Prostate gland (tissue), 2 donors: Measurements from ENCODE around the gene MAGI2. TPM values are rescaled to one million over a fixed set of nuclear protein-coding genes. Genes with fewer than 3 reads are reported as not detected.

Experiments
- DNase-seq: peaks from one replicate; pipeline ENCODE4 v3.0.0-alpha.2; 2019; ENCODE audit warnings: low spot score
- H3K27ac ChIP-seq, 2 donors: fragments of 200-600 bp; sonication (generic); 2 replicates each; pipeline ENCODE4 v1.5.1; 2017 to 2019
- H3K27me3 ChIP-seq: fragments of 200-600 bp; sonication (generic); replicated peaks from 2 replicates; pipeline ENCODE4 v1.5.1; 2019; ENCODE audit not compliant: insufficient read depth
- H3K36me3 ChIP-seq, 2 donors: fragments of 200-600 bp; sonication (generic); 1 replicate in 1 of 2; 2 replicates in 1 of 2; pipeline versions ENCODE4 v1.5.1 to v1.8.1; 2017 to 2019
- H3K4me1 ChIP-seq: fragments of 200-600 bp; sonication (generic); replicated peaks from 2 replicates; pipeline ENCODE4 v1.5.1; 2019
- H3K4me3 ChIP-seq, 2 donors: fragments of 200-600 bp; sonication (generic); 2 replicates each; pipeline ENCODE4 v1.5.1; 2017 to 2019
- H3K9me3 ChIP-seq: fragments of 200-600 bp; sonication (generic); 2 replicates; pipeline ENCODE4 v1.5.1; 2017
- POLR2A ChIP-seq: fragments of 450-650 bp; IDR thresholded peaks from one replicate; pipeline ENCODE4 v1.6.1; 2016; ENCODE audit warnings: antibody characterized with exemption, mild to moderate bottlenecking
- POLR2AphosphoS5 ChIP-seq: sonication (generic); formaldehyde crosslinking; IDR thresholded peaks from one replicate; pipeline ENCODE4 v1.6.1; 2017; ENCODE audit warnings: antibody characterized with exemption
- WGBS: methylation state at CpG from one replicate; pipeline ENCODE4 v1.1.5; 2018; 5-methylcytosine and 5-hydroxymethylcytosine counted together
- intact Hi-C: fragments of 100-400 bp; cut with DNase I; formaldehyde crosslinking; loops from one replicate; pipeline ENCODE4 v1.14.2; 2022
- total RNA-seq, 2 donors: library from RNA; depleted of rRNA; stranded (reverse); fragments of >200 nt; gene quantifications; one replicate each; pipeline ENCODE4 v1.1.0, GENCODE V29; 2016
- TF ChIP-seq, protein P1 (sequence below), 4 experiments: fragments of 200-600 bp in 2 of 4; fragments of 450-650 bp in 2 of 4; sonication (generic) in 2 of 4; IDR thresholded peaks; 1 replicate in 3 of 4; 2 replicates in 1 of 4; pipeline ENCODE4 v1.5.1; 2016 to 2019; ENCODE audit warnings: antibody characterized with exemption in 4 of 4, mild to moderate bottlenecking in 2 of 4, moderate library complexity in 2 of 4

MAGI2 gene
- total RNA-seq, 2 donors from 2014 or later, result 27.1 to 31.3 TPM

DNA sequence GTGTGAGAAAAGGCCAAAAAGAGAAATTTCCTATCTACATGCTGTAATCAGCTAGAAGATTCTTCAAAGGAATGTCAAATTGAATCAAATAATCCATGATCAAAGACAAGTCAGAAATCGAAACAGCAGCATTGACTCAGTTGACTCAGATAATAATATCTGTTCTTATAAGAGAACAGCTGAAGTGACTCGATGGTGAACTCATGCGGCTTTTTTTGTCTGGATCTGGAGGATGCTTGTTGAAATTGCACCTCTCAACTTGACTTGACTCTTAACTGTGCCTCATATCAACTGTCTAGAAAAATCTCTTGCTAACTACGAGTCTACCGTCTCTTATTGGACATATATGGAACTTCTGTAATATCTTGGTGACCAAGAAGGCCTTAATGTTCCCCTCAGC is 1055.4 kb downstream of the MAGI2 start:
- H3K4me1 ChIP-seq, result no peaks in the 10 kb centered on the region
- no peak for DNase-seq
- no peak overlapping the region for H3K27ac ChIP-seq
- intact Hi-C loops, result no loop called here
- H3K27me3 ChIP-seq, result no peaks in the 10 kb centered on the region
- no peak overlapping the region for H3K4me3 ChIP-seq
- 96% methylated on average over 5 of the region's 5 CpGs for WGBS
- H3K36me3 ChIP-seq, result no peaks in the 10 kb centered on the region
- TF ChIP-seq POLR2A, result no peak
- TF ChIP-seq, protein P1, sequence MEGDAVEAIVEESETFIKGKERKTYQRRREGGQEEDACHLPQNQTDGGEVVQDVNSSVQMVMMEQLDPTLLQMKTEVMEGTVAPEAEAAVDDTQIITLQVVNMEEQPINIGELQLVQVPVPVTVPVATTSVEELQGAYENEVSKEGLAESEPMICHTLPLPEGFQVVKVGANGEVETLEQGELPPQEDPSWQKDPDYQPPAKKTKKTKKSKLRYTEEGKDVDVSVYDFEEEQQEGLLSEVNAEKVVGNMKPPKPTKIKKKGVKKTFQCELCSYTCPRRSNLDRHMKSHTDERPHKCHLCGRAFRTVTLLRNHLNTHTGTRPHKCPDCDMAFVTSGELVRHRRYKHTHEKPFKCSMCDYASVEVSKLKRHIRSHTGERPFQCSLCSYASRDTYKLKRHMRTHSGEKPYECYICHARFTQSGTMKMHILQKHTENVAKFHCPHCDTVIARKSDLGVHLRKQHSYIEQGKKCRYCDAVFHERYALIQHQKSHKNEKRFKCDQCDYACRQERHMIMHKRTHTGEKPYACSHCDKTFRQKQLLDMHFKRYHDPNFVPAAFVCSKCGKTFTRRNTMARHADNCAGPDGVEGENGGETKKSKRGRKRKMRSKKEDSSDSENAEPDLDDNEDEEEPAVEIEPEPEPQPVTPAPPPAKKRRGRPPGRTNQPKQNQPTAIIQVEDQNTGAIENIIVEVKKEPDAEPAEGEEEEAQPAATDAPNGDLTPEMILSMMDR (IDR thresholded peaks at IDR 0.05), result no peak
- TF ChIP-seq POLR2AphosphoS5, result no peak
- no peaks in the 10 kb centered on the region for H3K9me3 ChIP-seq

DNA sequence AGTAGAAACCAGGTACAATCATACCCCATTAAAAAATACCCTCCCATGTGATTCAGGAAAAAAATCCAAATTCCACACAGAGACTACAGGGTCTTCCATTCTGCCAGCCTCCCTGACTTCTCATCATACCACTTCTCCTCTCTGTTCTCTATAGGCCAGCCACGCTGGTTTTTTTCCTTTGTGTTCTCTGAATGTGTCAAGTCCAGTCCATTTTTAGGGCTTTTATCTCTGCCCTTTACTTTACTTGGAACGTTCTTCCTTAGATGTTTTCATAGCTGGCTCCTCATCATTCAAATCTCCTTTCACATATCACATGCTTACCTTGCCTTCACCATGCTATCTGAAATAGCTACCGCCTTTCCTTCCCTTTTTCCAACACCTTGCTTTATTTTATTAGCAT is 1057.3 kb downstream of the MAGI2 start:
- H3K36me3 ChIP-seq, result no peaks in the 10 kb centered on the region
- intact Hi-C loops, result no loop called here
- H3K27ac ChIP-seq, result no peak overlapping the region
- H3K27me3 ChIP-seq, result no peaks in the 10 kb centered on the region
- DNase-seq, result no peak
- TF ChIP-seq POLR2A (no peak), POLR2AphosphoS5 (no peak)
- TF ChIP-seq, protein P1 (IDR thresholded peaks at IDR 0.05), result no peak
- H3K4me1 ChIP-seq, result no peaks in the 10 kb centered on the region
- 75% methylated on average over 3 of the region's 3 CpGs for WGBS
- H3K4me3 ChIP-seq, result no peak overlapping the region
- no peaks in the 10 kb centered on the region for H3K9me3 ChIP-seq

DNA sequence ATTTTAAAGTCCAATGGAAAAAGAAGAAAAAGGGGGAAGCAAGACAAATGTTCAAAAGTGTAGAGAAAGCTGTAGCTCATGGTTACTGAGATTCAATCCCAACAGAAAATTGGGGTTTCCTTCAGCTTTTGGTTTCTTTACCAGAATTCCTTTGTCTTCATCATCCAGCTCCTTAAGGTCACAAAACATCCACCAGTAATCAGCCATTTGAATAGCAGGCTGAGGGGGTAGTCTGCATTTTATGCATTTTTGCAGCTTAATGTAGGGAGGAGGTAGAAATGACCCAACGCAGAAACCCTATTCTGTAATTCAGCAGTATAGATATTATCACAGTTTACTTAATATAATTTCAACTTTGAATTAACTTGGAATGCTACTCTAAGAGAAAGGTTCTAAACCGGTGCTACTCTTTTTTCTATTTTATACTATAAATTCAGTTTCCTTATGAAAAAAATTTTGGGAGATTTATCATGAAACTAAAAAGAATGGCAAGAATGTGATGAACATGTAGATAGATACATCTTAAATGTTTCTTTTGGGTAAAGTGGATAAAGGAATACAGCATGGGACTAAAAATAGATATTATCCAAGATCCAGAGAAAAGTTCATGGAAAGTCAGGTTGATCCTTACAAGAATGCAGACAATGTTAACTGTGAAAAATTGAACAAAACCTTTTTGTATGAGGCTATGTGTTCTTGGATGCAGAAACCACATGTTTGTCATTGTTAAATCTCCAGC is 1058.0 kb downstream of the MAGI2 start:
- DNase-seq, result no peak
- no peaks in the 10 kb centered on the region for H3K9me3 ChIP-seq
- 47% methylated on average over 2 of the region's 2 CpGs for WGBS
- H3K27me3 ChIP-seq, result no peaks in the 10 kb centered on the region
- H3K4me3 ChIP-seq, result no peak overlapping the region
- no peaks in the 10 kb centered on the region for H3K4me1 ChIP-seq
- TF ChIP-seq, protein P1 (IDR thresholded peaks at IDR 0.05), result no peak
- TF ChIP-seq POLR2AphosphoS5 (no peak), POLR2A (no peak)
- no peaks in the 10 kb centered on the region for H3K36me3 ChIP-seq
- no peak overlapping the region for H3K27ac ChIP-seq
- intact Hi-C loops, result no loop called here

DNA sequence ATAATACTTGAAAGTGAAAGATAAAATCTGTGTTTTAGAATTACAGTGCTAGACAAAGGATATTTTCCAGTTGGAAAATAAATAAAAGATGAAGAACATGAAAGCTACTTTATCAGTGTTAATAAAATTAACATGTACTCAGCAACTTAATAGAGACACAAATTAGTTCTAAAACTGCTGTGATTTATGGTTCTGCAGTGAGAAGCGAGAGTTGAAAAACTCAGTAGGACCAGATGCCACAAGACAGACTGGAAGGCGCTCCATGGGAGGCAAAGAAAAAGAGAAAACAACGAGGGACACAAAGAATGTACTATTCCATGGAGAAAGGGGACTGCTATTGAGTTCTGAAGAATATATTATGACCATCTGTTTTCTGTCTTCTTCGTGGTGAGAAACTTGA is 1064.4 kb downstream of the MAGI2 start:
- H3K4me1 ChIP-seq, result no peaks in the 10 kb centered on the region
- intact Hi-C loops, result no loop called here
- H3K36me3 ChIP-seq, result no peaks in the 10 kb centered on the region
- no peaks in the 10 kb centered on the region for H3K9me3 ChIP-seq
- TF ChIP-seq POLR2A (no peak), POLR2AphosphoS5 (no peak)
- TF ChIP-seq, protein P1 (IDR thresholded peaks at IDR 0.05), result no peak
- H3K27me3 ChIP-seq, result no peaks in the 10 kb centered on the region
- no peak overlapping the region for H3K27ac ChIP-seq
- H3K4me3 ChIP-seq, result no peak overlapping the region
- no peak for DNase-seq
- WGBS, result 62% methylated on average over 4 of the region's 4 CpGs

DNA sequence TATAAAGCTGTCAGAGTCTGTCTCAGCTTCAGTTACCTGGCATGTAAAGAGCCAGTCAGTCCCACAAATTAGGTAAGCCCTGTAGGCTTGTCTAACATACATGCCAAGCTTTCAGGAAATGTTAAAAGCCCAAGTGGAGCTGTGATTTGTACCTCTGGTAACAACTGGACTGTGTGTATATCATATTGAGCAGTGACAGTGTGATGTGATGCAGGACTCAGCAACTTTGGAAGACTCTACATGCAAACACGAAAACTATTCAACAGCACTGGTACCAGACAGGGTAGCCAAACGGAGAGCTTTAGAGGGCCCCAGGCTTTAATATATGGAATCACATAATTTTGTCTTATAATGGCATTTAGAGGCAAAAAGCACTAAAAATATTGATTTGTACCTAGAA is 1066.9 kb downstream of the MAGI2 start:
- Histone ChIP-seq H3K27me3 (no peaks in the 10 kb centered on the region), H3K4me3 (no peak overlapping the region), H3K4me1 (no peaks in the 10 kb centered on the region), H3K9me3 (no peaks in the 10 kb centered on the region), H3K27ac (no peak overlapping the region), H3K36me3 (no peaks in the 10 kb centered on the region)
- DNase-seq, result no peak
- intact Hi-C loops, result no loop called here
- no peak for TF ChIP-seq POLR2A
- TF ChIP-seq, protein P1 (IDR thresholded peaks at IDR 0.05), result no peak
- no peak for TF ChIP-seq POLR2AphosphoS5
- WGBS, result 62% methylated on average over 2 of the region's 2 CpGs
